Measurements from ENCODE around the gene TCL1A. TPM values are rescaled to one million over a fixed set of nuclear protein-coding genes. Genes with fewer than 3 reads are reported as not detected.
A peak's percentile ranks its signal among the peaks of the same experiment; 100 is the strongest.

TCL1A gene
- total RNA-seq, 1 donor from 2014 or later: not detected

DNA sequence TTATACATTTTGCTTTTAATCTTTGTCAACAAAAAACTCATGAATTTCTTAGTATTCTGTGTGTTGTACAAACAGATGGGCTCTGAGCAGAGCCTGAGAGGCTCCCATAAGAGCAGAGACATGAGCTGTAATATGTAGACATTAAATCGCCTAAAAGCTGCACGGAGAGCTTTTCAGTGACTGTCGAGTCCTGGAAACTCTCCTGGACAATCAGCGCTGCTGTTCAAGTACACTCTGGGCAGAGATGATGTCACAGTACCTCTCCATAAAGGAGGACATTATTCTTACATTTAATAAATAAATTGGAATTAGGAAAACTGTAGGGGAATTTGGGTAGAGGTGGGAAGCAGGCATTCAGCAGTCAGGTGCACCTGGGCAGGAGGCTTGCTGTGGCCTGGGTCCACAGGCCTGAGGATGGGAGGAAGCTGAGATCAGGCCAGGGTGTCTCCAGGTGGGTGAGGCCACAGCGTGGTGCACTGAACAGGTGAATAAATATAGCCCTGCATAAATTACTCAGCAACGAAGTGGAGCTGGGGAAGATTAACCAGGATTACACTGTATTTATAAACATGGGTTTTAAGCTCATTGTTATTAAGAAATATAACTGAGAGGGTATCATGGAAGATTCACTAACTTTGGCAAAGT is 13.3 kb upstream of the TCL1A start:
- Histone ChIP-seq H3K79me2 (ENCODE audit: low read depth) (no peaks in the 10 kb centered on the region), H3K27me3 (no peaks in the 10 kb centered on the region), H2AFZ (replicated peaks) (no peak overlapping the region), H3K36me3 (no peaks in the 10 kb centered on the region), H3K4me1 (no peaks in the 10 kb centered on the region), H4K20me1 (ENCODE audit: low read depth) (no peaks in the 10 kb centered on the region), H3K9me3 (ENCODE audit: low read depth) (no peaks in the 10 kb centered on the region), H3K9ac (no peak overlapping the region), H3K27ac (no peak overlapping the region), H3K4me2 (no peak overlapping the region), H3K4me3 (no peak overlapping the region), H3F3A (ENCODE audit: low read depth) (no peaks in the 10 kb centered on the region)
- no peaks in the 10 kb centered on the region for H3K4me1 Mint-ChIP-seq
- H3K27ac Mint-ChIP-seq: no peak overlapping the region
- peaks cover 2% of the 10 kb centered on the region for H3K27me3 Mint-ChIP-seq (ENCODE audit: insufficient read depth, low read depth)
- no peak for TF ChIP-seq EZH2phosphoT487 (IDR thresholded peaks at IDR 0.05)
- no peak for TF ChIP-seq EZH2 (IDR thresholded peaks at IDR 0.05)
- TF ChIP-seq, protein P1, sequence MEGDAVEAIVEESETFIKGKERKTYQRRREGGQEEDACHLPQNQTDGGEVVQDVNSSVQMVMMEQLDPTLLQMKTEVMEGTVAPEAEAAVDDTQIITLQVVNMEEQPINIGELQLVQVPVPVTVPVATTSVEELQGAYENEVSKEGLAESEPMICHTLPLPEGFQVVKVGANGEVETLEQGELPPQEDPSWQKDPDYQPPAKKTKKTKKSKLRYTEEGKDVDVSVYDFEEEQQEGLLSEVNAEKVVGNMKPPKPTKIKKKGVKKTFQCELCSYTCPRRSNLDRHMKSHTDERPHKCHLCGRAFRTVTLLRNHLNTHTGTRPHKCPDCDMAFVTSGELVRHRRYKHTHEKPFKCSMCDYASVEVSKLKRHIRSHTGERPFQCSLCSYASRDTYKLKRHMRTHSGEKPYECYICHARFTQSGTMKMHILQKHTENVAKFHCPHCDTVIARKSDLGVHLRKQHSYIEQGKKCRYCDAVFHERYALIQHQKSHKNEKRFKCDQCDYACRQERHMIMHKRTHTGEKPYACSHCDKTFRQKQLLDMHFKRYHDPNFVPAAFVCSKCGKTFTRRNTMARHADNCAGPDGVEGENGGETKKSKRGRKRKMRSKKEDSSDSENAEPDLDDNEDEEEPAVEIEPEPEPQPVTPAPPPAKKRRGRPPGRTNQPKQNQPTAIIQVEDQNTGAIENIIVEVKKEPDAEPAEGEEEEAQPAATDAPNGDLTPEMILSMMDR (IDR thresholded peaks at IDR 0.05): no peak
- H3K36me3 Mint-ChIP-seq: no peaks in the 10 kb centered on the region
- H3K4me3 Mint-ChIP-seq: no peak overlapping the region
- H3K9me3 Mint-ChIP-seq: no peaks in the 10 kb centered on the region
- DNase-seq (ENCODE audit: low spot score): no peak

DNA sequence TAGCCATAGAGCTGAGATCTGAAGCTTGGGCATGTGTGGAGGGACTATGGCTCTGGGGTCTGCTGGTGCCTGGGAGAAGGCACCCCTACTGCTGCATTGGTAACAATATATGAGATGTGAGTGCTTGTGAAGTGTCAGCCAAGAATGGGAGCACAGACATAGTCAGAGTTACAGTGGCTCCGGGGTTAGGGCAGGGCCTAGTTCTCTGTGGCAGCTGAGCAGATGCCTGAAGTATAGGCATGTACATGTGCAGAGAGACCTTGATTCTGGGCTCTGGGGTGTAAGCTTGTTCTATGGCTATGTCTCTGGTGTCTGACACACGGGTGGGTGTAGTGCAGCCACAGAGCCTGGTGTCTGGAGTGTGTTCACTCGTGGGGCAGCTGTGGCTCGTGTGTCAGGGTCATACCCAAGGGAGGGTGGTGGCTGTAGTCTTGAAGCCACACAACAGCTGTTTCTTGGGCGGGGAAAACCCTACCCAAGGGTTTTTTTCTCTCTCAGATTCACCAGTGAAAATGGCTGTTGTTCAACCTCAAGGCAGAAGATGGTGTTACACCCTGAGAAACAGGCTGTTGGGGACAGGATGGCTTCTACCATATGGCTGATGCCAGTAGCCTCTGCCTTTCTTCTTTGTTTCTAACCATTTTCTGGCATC is 11.9 kb upstream of the TCL1A start:
- Mint-ChIP-seq H3K4me3 (no peak overlapping the region), H3K27ac (peak overlapping the region; percentile 40), H3K9me3 (peaks cover 2% of the 10 kb centered on the region), H3K4me1 (no peaks in the 10 kb centered on the region), H3K27me3 (ENCODE audit: insufficient read depth, low read depth) (peaks cover 2% of the 10 kb centered on the region), H3K36me3 (no peaks in the 10 kb centered on the region)
- H3K9ac ChIP-seq: no peak overlapping the region
- no peak for DNase-seq (ENCODE audit: low spot score)
- H3K79me2 ChIP-seq (ENCODE audit: low read depth): no peaks in the 10 kb centered on the region
- no peaks in the 10 kb centered on the region for H3F3A ChIP-seq (ENCODE audit: low read depth)
- H2AFZ ChIP-seq (replicated peaks): no peak overlapping the region
- H3K9me3 ChIP-seq (ENCODE audit: low read depth): no peaks in the 10 kb centered on the region
- H3K4me3 ChIP-seq: no peak overlapping the region
- TF ChIP-seq EZH2phosphoT487 (IDR thresholded peaks at IDR 0.05) (no peak), EZH2 (IDR thresholded peaks at IDR 0.05) (no peak)
- TF ChIP-seq, protein P1 (IDR thresholded peaks at IDR 0.05): no peak
- no peaks in the 10 kb centered on the region for H3K4me1 ChIP-seq
- no peak overlapping the region for H3K4me2 ChIP-seq
- H3K27ac ChIP-seq: no peak overlapping the region
- H4K20me1 ChIP-seq (ENCODE audit: low read depth): no peaks in the 10 kb centered on the region
- no peaks in the 10 kb centered on the region for H3K27me3 ChIP-seq
- no peaks in the 10 kb centered on the region for H3K36me3 ChIP-seq

DNA sequence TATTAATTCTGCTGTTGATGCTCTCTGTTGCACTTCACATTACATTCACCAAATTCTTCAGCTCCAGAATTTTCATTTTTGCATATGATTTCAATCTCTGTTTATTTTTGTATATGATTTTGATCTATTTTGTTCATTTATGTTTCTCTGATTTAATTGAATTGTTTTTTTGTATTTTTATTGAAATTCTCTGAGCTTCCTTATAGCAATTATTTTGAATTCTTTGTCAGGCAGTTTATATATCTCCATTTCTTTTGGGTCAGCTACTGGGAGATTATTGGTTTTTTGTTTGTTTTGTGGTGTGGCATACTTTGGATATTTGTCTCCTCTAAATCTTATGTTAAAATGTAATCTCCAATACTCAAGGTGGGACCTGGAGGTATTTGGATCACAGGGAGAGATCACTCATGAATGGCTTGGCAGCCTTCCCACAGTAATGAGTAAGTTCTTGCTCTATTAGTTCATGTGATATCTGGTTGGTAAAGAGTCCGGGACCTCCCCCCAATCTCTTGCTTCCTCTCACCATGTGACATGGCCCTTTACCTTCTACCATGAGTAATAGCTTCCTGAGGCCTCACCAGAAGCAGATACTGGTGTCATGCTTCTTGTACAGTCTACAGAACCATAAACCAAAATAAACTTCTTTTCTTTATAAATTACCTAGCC is 8.7 kb upstream of the TCL1A start:
- Histone ChIP-seq H2AFZ (replicated peaks) (no peak overlapping the region), H3K9ac (no peak overlapping the region), H3K9me3 (ENCODE audit: low read depth) (no peaks in the 10 kb centered on the region), H3K4me2 (no peak overlapping the region), H3K4me3 (no peak overlapping the region), H3K27me3 (no peaks in the 10 kb centered on the region), H3F3A (ENCODE audit: low read depth) (no peaks in the 10 kb centered on the region), H3K36me3 (no peaks in the 10 kb centered on the region), H3K4me1 (no peaks in the 10 kb centered on the region), H3K79me2 (ENCODE audit: low read depth) (no peaks in the 10 kb centered on the region), H3K27ac (no peak overlapping the region), H4K20me1 (ENCODE audit: low read depth) (no peaks in the 10 kb centered on the region)
- H3K27ac Mint-ChIP-seq: no peak overlapping the region
- H3K36me3 Mint-ChIP-seq: no peaks in the 10 kb centered on the region
- no peak for DNase-seq (ENCODE audit: low spot score)
- H3K4me1 Mint-ChIP-seq: no peaks in the 10 kb centered on the region
- no peak for TF ChIP-seq EZH2phosphoT487 (IDR thresholded peaks at IDR 0.05)
- no peak for TF ChIP-seq EZH2 (IDR thresholded peaks at IDR 0.05)
- TF ChIP-seq, protein P1 (IDR thresholded peaks at IDR 0.05): no peak
- no peak overlapping the region for H3K4me3 Mint-ChIP-seq
- H3K9me3 Mint-ChIP-seq: peaks cover 2% of the 10 kb centered on the region
- peaks cover 2% of the 10 kb centered on the region for H3K27me3 Mint-ChIP-seq (ENCODE audit: insufficient read depth, low read depth)

All from neural progenitor cell (in vitro differentiated cells).